Cerebellar nuclear complex (tissue), 1 donor: Measurements from ENCODE around the gene TBC1D2B.

Experiments
- DNase-seq, 2 experiments: peaks; one replicate each; lab custom pipeline; 2025; lab: John Stamatoyannopoulos, UW

The TBC1D2B gene

DNA sequence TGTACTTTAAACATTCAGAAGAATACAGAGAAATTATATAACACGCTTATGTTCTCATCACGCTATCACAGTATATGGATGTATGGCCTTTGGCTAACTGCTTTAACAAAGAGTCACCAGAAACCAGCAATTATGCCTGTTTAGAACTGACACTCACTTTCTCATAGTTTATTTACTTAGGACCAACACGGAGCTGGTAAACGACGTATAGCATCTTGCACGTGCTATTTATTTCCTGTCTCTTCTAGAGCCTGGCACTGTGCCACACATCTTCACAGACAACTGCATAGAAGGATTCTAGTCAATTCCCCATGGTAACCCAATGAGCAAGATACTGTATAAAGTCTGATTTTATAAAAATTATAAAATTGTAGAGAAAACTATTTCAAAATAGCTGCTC, 43.6 kb downstream of the TBC1D2B start:
- no peak for DNase-seq

DNA sequence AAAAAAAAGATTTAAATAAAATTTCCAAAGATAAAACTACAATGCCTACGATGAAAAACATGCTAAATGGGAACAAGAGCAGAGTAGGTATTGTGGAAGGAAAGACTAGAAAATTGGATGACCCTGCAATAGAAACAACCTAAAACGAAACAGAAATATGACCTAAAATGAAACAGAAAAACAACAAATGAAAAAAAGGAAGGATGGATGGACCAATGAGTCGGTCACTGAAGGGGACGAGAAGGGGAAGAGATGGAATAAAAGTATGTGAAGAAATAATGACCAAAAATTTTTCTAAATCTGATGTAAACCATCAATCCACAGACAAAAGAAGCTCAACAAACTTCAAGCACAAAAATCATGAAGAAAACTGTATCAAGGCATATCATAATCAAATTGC, 44.8 kb downstream of the TBC1D2B start:
- DNase-seq, result no peak

DNA sequence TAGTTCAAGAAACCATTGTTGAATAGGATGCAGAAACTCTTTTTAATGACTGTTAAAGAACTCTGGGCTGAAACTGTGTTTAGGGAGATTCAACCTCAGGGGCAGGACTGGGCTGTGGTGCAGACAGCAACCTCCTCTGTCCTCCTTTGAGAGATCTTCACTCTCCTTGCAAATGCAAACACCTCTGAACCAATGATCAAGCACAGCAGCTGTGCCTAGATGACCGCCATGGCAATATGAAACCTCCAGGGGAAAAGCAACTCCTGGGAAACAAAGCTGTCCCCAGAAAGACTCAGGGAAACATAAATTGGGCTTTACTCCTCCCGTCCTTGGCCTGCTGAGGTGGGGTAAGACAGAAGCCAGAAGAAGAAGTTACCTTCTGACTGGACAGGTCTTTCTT, 52.6 kb downstream of the TBC1D2B start:
- no peak for DNase-seq

GRCh38 chr15:78024519-78024870, 53.0 kb downstream of the TBC1D2B start:
- no peak for DNase-seq

DNA sequence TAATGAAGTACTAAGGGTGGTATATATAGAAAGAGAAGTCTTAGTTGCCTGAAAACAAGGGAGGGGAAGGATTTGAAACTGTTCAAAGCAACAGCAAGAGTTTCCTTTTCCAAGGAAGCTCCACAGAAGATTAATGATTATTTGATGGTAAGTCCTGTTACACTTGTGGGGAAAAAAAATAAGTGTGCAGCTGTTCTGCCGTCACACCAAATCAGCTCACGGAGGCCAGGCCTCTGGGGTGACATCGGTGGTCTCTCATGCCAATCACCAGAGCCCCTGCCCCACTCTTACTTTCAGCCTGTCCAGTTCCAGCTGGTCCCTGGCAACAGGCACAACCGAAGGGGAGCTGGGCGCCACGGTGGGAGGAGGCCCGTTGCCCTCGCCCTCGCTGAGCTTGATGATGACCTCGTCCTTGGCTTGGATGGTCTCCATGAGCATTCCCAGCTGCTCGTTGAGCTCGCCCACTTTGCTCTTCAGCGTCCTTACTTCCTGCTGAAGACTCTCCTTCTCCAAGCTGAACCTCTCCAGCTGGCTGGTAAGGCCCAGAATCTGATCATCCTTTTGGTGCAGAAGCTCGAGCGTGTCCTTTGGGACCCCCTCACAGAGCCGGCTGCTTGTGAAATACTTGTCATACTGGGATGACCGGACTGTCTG, 53.5 kb downstream of the TBC1D2B start:
- no peak for DNase-seq

DNA sequence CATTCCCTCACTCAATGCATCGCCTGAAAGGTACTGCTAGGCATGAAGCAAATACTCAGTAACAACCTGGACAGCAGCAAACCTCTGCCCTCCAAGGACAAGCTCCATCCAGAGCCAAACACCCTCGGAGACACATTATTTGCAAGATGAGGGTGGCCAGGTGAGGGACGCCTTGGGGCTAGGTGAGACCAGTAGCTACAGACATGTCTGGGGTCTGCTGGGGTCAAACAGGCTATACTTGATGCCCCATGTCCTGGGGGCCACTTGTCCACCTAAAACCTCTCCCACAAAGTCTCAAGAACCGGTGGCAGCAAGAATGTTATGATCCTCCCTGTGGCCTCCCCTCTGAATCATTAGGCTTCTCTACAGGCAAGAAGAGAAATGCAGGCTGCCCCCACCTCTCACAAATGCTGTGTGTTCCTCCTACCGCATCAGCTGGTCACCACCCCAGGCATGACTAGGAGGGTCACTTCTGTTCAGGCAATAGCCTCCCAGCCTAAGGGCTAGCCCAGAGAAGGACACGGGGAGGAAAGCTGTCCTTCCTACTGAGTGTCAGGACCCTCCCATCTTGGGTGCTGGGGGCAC, 54.3 kb downstream of the TBC1D2B start:
- DNase-seq, result no peak

GRCh38 chr15:78021761-78022160, 55.8 kb downstream of the TBC1D2B start:
- no peak for DNase-seq

GRCh38 chr15:78020007-78020406, 57.5 kb downstream of the TBC1D2B start:
- no peak for DNase-seq

DNA sequence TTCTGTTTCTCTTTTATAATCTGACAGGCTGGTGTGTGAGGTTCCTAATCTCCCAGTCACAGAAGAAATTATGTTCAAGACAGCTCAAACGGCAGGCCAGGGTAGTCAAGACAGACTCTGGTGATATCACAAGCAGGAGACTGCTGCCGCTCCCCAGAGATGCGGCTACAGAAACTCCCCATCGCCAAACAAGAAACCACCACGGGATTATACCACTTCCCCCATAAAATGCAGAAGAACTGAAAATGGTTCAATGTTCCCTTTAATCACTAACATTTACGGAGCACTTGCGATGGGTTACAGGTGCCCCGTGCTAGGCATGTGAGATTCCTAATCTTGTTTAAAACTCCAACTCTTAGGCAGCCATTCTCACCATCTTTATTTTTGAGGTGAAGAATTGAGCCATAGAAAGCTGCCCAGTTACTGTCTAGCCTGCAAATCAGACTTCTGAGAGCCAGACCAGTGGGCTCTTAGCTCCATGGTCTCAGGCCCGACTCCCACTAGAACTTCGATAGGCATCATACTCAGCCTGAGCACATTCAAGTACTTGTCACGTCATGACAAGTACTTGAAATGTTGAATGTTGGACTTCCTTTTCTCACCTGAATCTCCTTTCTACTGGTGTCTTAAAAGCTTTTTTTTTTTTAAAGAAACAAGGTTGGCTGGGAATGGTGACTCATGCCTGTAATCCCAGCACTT, 58.4 kb downstream of the TBC1D2B start:
- DNase-seq, result no peak

DNA sequence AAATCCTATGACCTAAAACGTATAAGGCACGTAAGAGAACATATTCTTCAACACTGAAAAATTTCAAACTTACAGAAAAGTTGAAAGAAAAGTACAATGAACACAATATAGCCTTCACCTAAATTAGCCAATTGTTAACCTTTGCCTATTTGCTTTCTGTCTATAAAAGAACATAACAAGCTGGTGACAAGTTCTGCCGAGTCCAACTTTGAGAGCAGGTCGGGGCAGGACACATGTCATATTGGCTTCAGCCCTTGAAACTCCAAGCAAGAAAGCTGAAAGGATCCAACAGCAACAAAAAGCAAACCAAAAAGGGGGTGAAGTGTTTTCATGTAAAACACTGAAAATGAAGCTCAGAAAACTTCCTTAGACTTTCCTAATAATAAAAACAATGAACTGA, 59.1 kb downstream of the TBC1D2B start:
- DNase-seq, result no peak

- DNase-seq, result no peak
Measured at GRCh38 chr15:78016860-78017259, 60.7 kb downstream of the TBC1D2B start.

DNA sequence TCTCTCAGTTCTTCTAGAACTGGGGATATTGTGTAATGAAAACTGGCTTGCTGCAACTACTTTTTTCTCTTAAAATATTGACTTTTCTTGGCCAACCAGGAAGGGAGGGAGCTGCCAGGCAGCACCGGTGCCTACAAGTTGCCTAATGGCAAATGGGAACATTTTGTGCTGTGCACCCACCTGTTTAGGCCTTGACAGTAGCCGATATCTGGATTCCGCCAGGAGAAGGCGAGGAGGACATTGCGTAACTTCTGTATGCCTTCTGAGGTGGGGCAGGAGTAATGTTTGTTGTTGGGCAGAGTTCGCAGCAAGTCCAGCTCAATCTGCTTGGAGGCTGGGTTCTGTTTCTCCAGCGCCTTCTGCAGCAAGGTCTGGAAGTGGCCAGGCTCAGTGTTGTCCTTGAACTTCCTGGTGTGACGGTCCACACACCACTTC, 64.9 kb downstream of the TBC1D2B start:
- no peak for DNase-seq

DNA sequence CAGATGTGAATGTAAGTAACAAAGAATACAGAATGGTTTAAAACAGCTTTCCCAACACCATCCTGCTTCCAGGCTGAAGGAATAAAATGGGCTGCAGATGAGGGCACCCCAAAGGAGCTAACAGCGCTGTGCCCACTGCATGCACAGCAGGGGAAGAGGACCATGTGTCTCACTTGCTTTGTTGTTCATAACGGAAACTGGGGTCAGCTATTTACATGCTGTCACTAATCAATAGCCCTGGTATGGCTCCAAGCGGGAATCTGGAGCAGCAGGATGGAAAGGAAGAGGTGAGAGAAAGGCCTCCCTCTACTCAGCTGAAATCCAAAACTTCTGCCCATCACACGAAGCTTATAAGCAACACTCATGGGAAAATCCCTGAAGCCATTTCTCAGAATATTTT, 67.4 kb downstream of the TBC1D2B start:
- DNase-seq, result no peak

- no peak for DNase-seq
Measured at GRCh38 chr15:78007964-78008886, 69.3 kb downstream of the TBC1D2B start.

DNA sequence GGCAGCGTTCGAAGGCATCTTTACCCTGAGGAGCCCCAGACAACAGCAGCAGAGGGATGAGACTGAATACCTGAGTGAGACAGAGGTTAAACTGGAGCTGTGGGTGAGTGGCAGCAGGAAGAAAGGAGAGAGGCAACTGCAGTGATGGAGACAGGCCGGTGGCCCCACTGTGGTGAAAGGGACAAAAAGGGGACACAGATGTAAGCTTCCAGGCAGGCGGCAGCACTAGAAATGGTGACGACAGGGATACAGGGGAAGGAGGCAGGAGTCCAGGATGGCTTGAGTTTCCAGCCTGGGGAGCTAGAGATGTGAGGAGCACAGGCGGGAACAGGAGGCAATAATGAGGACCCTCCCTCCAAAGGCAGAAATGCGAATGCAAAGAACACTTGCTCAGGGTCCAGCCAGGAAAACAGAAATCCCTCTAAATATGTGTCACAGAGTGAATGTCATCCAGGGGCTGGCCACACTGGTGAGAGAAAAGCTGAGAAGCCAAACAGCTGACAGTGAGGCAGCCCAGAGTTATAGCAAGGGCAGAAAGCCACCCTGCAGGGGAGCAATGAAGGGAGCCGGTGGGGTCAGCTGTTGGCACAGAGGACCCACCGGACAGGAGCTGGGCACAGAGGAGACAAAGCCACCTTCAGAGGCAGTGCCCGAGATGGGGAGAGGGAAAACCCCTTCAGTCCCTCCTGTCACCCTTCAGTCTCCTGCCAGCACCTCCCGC, 70.1 kb downstream of the TBC1D2B start:
- no peak for DNase-seq

DNA sequence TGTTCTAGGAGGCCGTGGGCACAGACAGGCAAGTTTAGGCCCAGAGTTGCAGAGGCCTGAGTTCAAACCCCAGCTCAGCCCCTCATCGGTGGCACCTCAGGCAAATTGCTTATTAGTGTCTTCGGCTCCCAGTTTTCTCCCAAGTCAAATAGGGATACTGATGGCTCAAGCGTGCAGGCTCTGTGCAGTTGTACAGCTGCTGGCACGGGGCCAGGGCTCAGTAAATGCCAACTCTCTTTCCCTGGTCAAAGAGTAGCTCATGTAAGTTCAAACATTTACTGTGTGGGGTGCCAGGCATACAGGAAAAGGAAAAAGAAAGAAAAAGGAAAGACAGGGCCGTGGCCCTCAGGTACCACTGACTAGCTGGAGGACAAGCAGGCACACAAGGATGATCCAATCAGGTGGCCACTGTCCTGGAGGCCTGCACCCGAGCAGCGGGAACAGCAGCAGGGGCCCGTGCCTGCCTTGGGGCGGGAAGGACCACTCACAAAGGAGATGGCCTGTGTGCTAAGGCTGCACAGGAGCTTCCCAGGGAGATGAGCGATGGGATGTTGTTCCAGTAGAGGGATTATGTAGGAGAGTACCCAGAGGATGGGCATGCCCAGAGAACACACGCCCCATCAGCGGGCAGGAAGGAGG, 70.8 kb downstream of the TBC1D2B start:
- DNase-seq, result no peak

DNA sequence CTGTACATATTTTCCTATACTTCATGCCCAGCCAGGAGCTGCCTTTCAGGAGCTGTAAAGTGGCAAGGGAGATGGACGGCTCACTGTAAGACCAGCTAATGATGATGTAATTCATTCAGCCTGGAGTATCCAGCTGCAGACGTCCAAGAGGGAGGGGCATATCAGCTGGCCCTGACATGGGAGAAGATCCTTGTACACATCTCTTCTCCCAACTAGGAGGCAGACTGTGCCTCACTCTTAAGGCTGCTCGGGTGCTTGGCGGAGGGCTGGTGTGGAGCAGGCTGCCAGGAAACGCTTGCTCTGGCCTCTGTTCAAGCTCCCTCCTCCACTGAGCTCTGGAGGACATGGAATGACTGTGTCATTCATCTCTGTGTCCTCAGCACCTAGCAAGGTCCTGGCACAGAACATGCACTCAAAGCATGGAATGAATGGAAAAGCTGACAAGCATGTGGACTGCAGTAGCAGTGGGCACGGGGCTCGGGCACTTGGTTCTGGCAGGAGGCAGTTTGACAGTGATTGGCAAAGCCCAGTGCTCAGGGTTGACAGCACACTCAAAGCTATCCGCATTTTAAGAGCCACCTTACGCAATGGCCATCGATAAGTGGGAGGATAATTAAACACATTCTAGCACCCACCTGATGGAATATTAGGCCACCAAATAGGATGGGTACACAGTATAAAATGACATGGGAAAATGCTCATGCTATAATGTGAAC, 72.4 kb downstream of the TBC1D2B start:
- peak; percentile 20 to 37 for DNase-seq

GRCh38 chr15:78004222-78004727, 73.2 kb downstream of the TBC1D2B start:
- no peak for DNase-seq

DNA sequence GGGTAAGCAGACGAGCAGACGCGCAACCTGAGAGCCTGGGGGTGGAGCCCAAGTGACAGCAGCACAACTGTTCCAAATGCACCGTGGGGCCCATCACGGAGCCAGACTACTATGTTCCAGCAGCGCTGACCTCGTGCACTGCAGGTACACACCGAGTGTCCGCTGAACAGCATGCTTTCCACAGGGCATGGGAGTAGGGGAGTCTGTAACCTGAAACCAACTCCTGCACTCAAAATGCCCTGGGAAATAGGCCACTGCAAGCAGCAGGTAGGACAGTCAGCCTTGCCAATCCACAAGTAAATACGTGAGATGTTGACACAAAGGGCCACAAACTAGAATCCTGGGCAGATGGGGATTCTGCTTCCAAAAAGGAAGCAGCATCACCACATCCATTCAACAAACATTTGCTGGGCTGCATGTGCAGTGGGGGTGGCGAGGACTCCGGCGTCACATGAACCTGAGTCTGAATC, 73.9 kb downstream of the TBC1D2B start:
- DNase-seq, result no peak

DNA sequence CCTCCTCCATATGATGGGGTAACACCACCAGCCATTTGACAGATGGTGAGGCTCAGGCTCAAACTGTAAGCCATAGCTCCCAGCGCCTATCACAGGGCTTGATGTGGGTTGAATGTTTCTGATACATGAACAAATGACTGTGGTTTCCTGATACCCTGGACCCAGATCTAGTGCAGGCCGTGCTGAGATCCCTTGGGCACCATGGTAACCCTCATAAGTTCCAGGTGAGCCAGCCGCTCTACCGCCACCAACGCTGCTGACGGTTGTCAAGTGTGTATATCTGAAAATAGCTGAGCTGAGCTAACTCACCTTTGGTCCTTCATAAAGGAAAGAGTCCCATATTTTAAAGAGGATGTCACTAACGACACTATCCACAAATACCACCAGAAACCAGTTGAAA, 74.5 kb downstream of the TBC1D2B start:
- DNase-seq, result no peak
